ENCODE measurements around the gene C18orf54. TPM values are rescaled to one million over a fixed set of nuclear protein-coding genes. Genes with fewer than 3 reads are reported as not detected.

Gene C18orf54
- total RNA-seq, 2 donors from 2014 or later, result 0.68 to 2.0 TPM

Other genes starting within 250 kb of the C18orf54 start
- gene MBD2, start 133.2 kb upstream of the C18orf54 start, total RNA-seq, result 10 to 100 TPM; 69.9 to 73.4 TPM
- gene POLI, start 88.4 kb upstream of the C18orf54 start, total RNA-seq, result 10 to 100 TPM; 18.7 to 20.1 TPM
- not detected for gene STARD6, start within 50 bp of the C18orf54 start, total RNA-seq
- gene DYNAP, start 233.3 kb downstream of the C18orf54 start, total RNA-seq, result not detected

All from left cardiac atrium (tissue), 2 donors.